WTC11 (cell line): ENCODE measurements around the gene CAVIN1. TPM values are rescaled to one million over a fixed set of nuclear protein-coding genes. Genes with fewer than 3 reads are reported as not detected.
A peak's percentile ranks its signal among the peaks of the same experiment; 100 is the strongest.

Experiments used
- ATAC-seq: fragments of 200-7000 bp; cut with Tn5 transposase; 2 replicates; pipeline ENCODE4 v1.10.0; 2021; ENCODE audit warnings: mild to moderate bottlenecking, moderate library complexity
- CTCF ChIA-PET: fragments of 300-600 bp; sonication (Branson Sonifier 250); formaldehyde crosslinking; loops from one replicate; lab custom pipeline; 2021; ENCODE audit warnings: antibody characterized with exemption; lab: Charles Lee
- POLR2A ChIA-PET: fragments of 350-600 bp; sonication (Branson Sonifier 250); formaldehyde crosslinking; loops from one replicate; lab custom pipeline; 2021; ENCODE audit warnings: antibody characterized with exemption; lab: Charles Lee
- DNase-seq: peaks from one replicate; pipeline ENCODE4 v3.0.0; 2021; ENCODE audit warnings: low spot score
- H3K27ac Mint-ChIP-seq: 2 replicates; pipeline ENCODE4 v1.8.0; 2021; ENCODE audit warnings: mixed read lengths
- H3K27me3 Mint-ChIP-seq: 2 replicates; pipeline ENCODE4 v1.8.0; 2021; ENCODE audit warnings: low read depth, mild to moderate bottlenecking, moderate library complexity, mixed read lengths
- H3K36me3 Mint-ChIP-seq: 2 replicates; pipeline ENCODE4 v1.8.0; 2021; ENCODE audit warnings: mixed read lengths
- H3K4me1 Mint-ChIP-seq: 2 replicates; pipeline ENCODE4 v1.8.0; 2022; ENCODE audit warnings: mixed read lengths
- H3K4me3 Mint-ChIP-seq: 2 replicates; pipeline ENCODE4 v1.8.0; 2021; ENCODE audit warnings: mild to moderate bottlenecking, moderate library complexity, mixed read lengths
- H3K9me3 Mint-ChIP-seq: 2 replicates; pipeline ENCODE4 v1.8.0; 2021; ENCODE audit warnings: mixed read lengths
- ELF4 ChIP-seq: sonication (generic); formaldehyde crosslinking; IDR thresholded peaks from 2 replicates; pipeline ENCODE4 v1.8.1; 2022; ENCODE audit warnings: low read depth, mild to moderate bottlenecking, moderate library complexity, missing genetic modification reagents
- EMX1 ChIP-seq: fragments of 250-450 bp; sonication (Bioruptor Pico); IDR thresholded peaks from 2 replicates; pipeline ENCODE4 v1.8.0; 2021; ENCODE audit warnings: mild to moderate bottlenecking
- FOXJ3 ChIP-seq: sonication (generic); formaldehyde crosslinking; IDR thresholded peaks from 2 replicates; pipeline ENCODE4 v1.9.0; 2021; ENCODE audit warnings: missing genetic modification reagents, mild to moderate bottlenecking, borderline replicate concordance
- FOXP1 ChIP-seq: sonication (generic); formaldehyde crosslinking; IDR thresholded peaks from 2 replicates; pipeline ENCODE4 v1.8.0; 2022; ENCODE audit warnings: missing genetic modification reagents, mild to moderate bottlenecking, moderate library complexity, borderline replicate concordance
- GABPB1 ChIP-seq: sonication (generic); formaldehyde crosslinking; IDR thresholded peaks from 2 replicates; pipeline ENCODE4 v1.8.1; 2023; ENCODE audit warnings: mild to moderate bottlenecking, missing genetic modification reagents
- GTF2I ChIP-seq: fragments of 250-450 bp; sonication (Bioruptor Pico); conservative IDR thresholded peaks from 2 replicates; pipeline ENCODE4 v1.4.0; 2021; ENCODE audit warnings: mild to moderate bottlenecking
- JAZF1 ChIP-seq: fragments of 250-450 bp; sonication (Bioruptor Pico); IDR thresholded peaks from 2 replicates; pipeline ENCODE4 v1.9.0; 2021; ENCODE audit warnings: moderate library complexity, mild to moderate bottlenecking, inconsistent platforms
- JUN ChIP-seq: sonication (generic); formaldehyde crosslinking; IDR thresholded peaks from 2 replicates; pipeline ENCODE4 v1.8.0; 2023; ENCODE audit warnings: mild to moderate bottlenecking, missing genetic modification reagents
- MYBL2 ChIP-seq: sonication (generic); formaldehyde crosslinking; IDR thresholded peaks from 2 replicates; pipeline ENCODE4 v1.8.1; 2023; ENCODE audit warnings: mild to moderate bottlenecking, moderate library complexity, missing genetic modification reagents
- TEAD1 ChIP-seq: sonication (generic); formaldehyde crosslinking; IDR thresholded peaks from 2 replicates; pipeline ENCODE4 v1.8.0; 2022; ENCODE audit warnings: mild to moderate bottlenecking, missing genetic modification reagents
- ZNF138 ChIP-seq: sonication (generic); formaldehyde crosslinking; conservative IDR thresholded peaks from 2 replicates; pipeline ENCODE4 v1.8.1; 2022; ENCODE audit warnings: mild to moderate bottlenecking, moderate library complexity, missing genetic modification reagents
- ZNF219 ChIP-seq: sonication (generic); formaldehyde crosslinking; IDR thresholded peaks from 2 replicates; pipeline ENCODE4 v1.8.0; 2023; ENCODE audit warnings: missing genetic modification reagents, mild to moderate bottlenecking, borderline replicate concordance
- ZNF232 ChIP-seq: sonication (generic); formaldehyde crosslinking; IDR thresholded peaks from 2 replicates; pipeline ENCODE4 v1.8.0; 2022; ENCODE audit warnings: mild to moderate bottlenecking, missing genetic modification reagents
- total RNA-seq: library from RNA; stranded (reverse); gene quantifications from 3 replicates; pipeline ENCODE4 v1.2.3, GENCODE V29; 2021
- TF ChIP-seq, protein P1 (sequence below): sonication (generic); formaldehyde crosslinking; IDR thresholded peaks from 2 replicates; pipeline ENCODE4 v1.8.1; 2022; ENCODE audit warnings: mild to moderate bottlenecking, missing genetic modification reagents, moderate library complexity, borderline replicate concordance
- TF ChIP-seq, protein P2 (sequence below): sonication (generic); formaldehyde crosslinking; conservative IDR thresholded peaks from 2 replicates; pipeline ENCODE4 v1.8.1; 2023; ENCODE audit warnings: mild to moderate bottlenecking, low read depth, missing genetic modification reagents, moderate library complexity
- TF ChIP-seq, protein P3 (sequence below): fragments of 250-450 bp; sonication (Bioruptor Pico); IDR thresholded peaks from 2 replicates; pipeline ENCODE4 v1.8.0; 2021; ENCODE audit warnings: mild to moderate bottlenecking
- TF ChIP-seq, protein P4 (sequence below): sonication (generic); formaldehyde crosslinking; IDR thresholded peaks from 2 replicates; pipeline ENCODE4 v1.8.0; 2022; ENCODE audit warnings: missing genetic modification reagents
- TF ChIP-seq, protein P5 (sequence below): fragments of 250-450 bp; sonication (Bioruptor Pico); IDR thresholded peaks from 2 replicates; pipeline ENCODE4 v1.9.0; 2021; ENCODE audit warnings: moderate library complexity, mild to moderate bottlenecking, inconsistent platforms, borderline replicate concordance
- TF ChIP-seq, protein P6 (sequence below): sonication (generic); formaldehyde crosslinking; conservative IDR thresholded peaks from 2 replicates; pipeline ENCODE4 v1.8.1; 2022; ENCODE audit warnings: mild to moderate bottlenecking, missing genetic modification reagents

Gene CAVIN1
- total RNA-seq, 1 experiment from 2014 or later = 24.6 TPM

DNA sequence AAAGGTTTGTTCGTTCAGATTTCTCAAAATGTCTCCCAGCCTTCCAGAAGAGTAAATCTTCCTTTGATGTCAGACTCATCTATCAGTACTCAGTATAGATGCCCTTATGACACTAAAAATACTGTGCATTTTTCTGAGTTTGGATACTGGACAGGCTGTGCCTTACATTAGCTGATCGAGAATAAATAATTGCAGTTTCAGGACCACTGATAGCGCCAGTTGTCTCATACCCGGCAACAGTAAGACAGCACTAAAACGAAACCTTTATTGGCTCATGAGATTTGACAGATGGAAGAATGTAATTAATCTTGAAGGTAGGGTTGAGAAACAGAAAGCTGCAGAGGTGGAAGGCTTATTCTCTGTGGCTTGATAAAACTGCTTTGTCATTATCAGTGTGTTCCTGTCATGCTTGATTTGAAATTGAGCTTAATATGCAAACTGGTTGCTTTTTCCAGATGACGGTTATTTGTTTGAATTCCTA lies 36.8 kb upstream of the CAVIN1 start:
- Mint-ChIP-seq H3K4me1 (peaks cover 34% of the 10 kb centered on the region), H3K36me3 (peaks cover 6% of the 10 kb centered on the region), H3K27ac (no peak overlapping the region; the same call in 1 of the 2 replicates), H3K4me3 (peak overlapping the region; percentile 93), H3K27me3 (no peaks in the 10 kb centered on the region; the same call in 1 of the 2 replicates), H3K9me3 (peaks cover 4% of the 10 kb centered on the region; the same call in 1 of the 2 replicates)
- TF ChIP-seq, protein P1, sequence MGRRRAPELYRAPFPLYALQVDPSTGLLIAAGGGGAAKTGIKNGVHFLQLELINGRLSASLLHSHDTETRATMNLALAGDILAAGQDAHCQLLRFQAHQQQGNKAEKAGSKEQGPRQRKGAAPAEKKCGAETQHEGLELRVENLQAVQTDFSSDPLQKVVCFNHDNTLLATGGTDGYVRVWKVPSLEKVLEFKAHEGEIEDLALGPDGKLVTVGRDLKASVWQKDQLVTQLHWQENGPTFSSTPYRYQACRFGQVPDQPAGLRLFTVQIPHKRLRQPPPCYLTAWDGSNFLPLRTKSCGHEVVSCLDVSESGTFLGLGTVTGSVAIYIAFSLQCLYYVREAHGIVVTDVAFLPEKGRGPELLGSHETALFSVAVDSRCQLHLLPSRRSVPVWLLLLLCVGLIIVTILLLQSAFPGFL = no peak
- TF ChIP-seq ZNF232 (CRISPR knock-in tag) (no peak), JUN (CRISPR knock-in tag) (no peak), GTF2I (no peak)
- TF ChIP-seq, protein P2, sequence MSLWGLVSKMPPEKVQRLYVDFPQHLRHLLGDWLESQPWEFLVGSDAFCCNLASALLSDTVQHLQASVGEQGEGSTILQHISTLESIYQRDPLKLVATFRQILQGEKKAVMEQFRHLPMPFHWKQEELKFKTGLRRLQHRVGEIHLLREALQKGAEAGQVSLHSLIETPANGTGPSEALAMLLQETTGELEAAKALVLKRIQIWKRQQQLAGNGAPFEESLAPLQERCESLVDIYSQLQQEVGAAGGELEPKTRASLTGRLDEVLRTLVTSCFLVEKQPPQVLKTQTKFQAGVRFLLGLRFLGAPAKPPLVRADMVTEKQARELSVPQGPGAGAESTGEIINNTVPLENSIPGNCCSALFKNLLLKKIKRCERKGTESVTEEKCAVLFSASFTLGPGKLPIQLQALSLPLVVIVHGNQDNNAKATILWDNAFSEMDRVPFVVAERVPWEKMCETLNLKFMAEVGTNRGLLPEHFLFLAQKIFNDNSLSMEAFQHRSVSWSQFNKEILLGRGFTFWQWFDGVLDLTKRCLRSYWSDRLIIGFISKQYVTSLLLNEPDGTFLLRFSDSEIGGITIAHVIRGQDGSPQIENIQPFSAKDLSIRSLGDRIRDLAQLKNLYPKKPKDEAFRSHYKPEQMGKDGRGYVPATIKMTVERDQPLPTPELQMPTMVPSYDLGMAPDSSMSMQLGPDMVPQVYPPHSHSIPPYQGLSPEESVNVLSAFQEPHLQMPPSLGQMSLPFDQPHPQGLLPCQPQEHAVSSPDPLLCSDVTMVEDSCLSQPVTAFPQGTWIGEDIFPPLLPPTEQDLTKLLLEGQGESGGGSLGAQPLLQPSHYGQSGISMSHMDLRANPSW = no peak
- TF ChIP-seq, protein P3, sequence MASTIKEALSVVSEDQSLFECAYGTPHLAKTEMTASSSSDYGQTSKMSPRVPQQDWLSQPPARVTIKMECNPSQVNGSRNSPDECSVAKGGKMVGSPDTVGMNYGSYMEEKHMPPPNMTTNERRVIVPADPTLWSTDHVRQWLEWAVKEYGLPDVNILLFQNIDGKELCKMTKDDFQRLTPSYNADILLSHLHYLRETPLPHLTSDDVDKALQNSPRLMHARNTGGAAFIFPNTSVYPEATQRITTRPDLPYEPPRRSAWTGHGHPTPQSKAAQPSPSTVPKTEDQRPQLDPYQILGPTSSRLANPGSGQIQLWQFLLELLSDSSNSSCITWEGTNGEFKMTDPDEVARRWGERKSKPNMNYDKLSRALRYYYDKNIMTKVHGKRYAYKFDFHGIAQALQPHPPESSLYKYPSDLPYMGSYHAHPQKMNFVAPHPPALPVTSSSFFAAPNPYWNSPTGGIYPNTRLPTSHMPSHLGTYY = no peak
- no peak for ATAC-seq
- no peak for DNase-seq
- ChIA-PET CTCF (interaction anchor here (0.5 to 1.3 kb wide), 5 partner anchors 20 to 219 kb away, joined by 3 to 4 read pairs (median 3); no protein-coding TSS in a partner anchor), POLR2A (no interaction called here)

DNA sequence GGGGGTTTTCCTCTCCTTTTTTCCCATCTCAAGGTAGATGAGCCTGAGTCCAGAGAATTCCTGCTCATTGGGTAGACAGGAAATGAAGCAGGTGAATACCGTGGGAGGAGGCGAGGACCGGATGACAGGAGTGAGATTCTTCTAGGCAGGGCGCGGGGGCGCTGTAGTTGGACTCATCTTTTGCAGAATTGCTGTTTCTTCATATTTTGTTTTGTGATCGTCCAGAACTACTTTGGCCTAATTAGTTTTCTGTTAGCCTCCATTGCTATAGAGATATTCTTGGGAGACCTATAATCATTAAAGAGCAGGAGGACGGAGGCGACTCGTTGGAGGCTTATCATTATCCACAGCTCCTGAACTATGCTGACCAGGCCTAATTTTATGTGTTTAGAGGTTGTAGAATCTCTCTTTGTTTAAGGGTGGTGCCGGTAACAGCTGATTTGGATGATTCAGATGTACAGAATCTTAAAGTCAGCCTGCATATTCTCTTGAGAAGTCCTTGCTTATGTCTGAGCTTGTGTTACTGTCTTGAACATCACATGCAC lies 36.3 kb upstream of the CAVIN1 start:
- H3K27ac Mint-ChIP-seq = peak overlapping the region; percentile 97
- H3K4me3 Mint-ChIP-seq = peak overlapping the region; percentile 93
- H3K9me3 Mint-ChIP-seq = peaks cover 4% of the 10 kb centered on the region; the same call in 1 of the 2 replicates
- peaks cover 6% of the 10 kb centered on the region for H3K36me3 Mint-ChIP-seq
- no peaks in the 10 kb centered on the region; the same call in 1 of the 2 replicates for H3K27me3 Mint-ChIP-seq
- POLR2A ChIA-PET = no interaction called here
- TF ChIP-seq, protein P4, sequence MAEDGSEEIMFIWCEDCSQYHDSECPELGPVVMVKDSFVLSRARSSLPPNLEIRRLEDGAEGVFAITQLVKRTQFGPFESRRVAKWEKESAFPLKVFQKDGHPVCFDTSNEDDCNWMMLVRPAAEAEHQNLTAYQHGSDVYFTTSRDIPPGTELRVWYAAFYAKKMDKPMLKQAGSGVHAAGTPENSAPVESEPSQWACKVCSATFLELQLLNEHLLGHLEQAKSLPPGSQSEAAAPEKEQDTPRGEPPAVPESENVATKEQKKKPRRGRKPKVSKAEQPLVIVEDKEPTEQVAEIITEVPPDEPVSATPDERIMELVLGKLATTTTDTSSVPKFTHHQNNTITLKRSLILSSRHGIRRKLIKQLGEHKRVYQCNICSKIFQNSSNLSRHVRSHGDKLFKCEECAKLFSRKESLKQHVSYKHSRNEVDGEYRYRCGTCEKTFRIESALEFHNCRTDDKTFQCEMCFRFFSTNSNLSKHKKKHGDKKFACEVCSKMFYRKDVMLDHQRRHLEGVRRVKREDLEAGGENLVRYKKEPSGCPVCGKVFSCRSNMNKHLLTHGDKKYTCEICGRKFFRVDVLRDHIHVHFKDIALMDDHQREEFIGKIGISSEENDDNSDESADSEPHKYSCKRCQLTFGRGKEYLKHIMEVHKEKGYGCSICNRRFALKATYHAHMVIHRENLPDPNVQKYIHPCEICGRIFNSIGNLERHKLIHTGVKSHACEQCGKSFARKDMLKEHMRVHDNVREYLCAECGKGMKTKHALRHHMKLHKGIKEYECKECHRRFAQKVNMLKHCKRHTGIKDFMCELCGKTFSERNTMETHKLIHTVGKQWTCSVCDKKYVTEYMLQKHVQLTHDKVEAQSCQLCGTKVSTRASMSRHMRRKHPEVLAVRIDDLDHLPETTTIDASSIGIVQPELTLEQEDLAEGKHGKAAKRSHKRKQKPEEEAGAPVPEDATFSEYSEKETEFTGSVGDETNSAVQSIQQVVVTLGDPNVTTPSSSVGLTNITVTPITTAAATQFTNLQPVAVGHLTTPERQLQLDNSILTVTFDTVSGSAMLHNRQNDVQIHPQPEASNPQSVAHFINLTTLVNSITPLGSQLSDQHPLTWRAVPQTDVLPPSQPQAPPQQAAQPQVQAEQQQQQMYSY (CRISPR knock-in tag) = no peak
- no peak for TF ChIP-seq EMX1
- TF ChIP-seq GABPB1 (CRISPR knock-in tag) = no peak
- TF ChIP-seq MYBL2 (CRISPR knock-in tag) = no peak
- TF ChIP-seq, protein P5, sequence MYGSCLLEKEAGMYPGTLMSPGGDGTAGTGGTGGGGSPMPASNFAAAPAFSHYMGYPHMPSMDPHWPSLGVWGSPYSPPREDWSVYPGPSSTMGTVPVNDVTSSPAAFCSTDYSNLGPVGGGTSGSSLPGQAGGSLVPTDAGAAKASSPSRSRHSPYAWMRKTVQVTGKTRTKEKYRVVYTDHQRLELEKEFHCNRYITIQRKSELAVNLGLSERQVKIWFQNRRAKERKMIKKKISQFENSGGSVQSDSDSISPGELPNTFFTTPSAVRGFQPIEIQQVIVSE (CRISPR knock-in tag) = no peak
- TF ChIP-seq GTF2I = no peak
- no peak for TF ChIP-seq ZNF138 (CRISPR knock-in tag)
- no peak for TF ChIP-seq JAZF1 (CRISPR knock-in tag)
- no peak for TF ChIP-seq ELF4
- TF ChIP-seq, protein P6, sequence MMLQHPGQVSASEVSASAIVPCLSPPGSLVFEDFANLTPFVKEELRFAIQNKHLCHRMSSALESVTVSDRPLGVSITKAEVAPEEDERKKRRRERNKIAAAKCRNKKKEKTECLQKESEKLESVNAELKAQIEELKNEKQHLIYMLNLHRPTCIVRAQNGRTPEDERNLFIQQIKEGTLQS (CRISPR knock-in tag) = no peak
- no peak for TF ChIP-seq FOXP1 (CRISPR knock-in tag)
- TF ChIP-seq ZNF219 (CRISPR knock-in tag) = no peak
- no peak for TF ChIP-seq TEAD1 (CRISPR knock-in tag)
- no peak for TF ChIP-seq FOXJ3
- TF ChIP-seq ZNF232 (CRISPR knock-in tag) = no peak
- DNase-seq (peak; percentile 31), ATAC-seq (peak; percentile 59)
- CTCF ChIA-PET = interaction anchor here (0.6 to 1.3 kb wide), 5 partner anchors 20 to 367 kb away, joined by 3 to 4 read pairs (median 4); no protein-coding TSS in a partner anchor
- H3K4me1 Mint-ChIP-seq = peaks cover 34% of the 10 kb centered on the region
